GM21381 (cell line): ENCODE data around the gene TIMM44.
A peak's percentile ranks its signal among the peaks of the same experiment; 100 is the strongest.

Experiments used
- ATAC-seq: cut with Tn5 transposase; IDR thresholded peaks from one replicate; pipeline ENCODE4 v1.9.1; 2021; ENCODE audit warnings: mild to moderate bottlenecking, moderate library complexity; ENCODE audit not compliant: unreplicated experiment

The TIMM44 gene

DNA sequence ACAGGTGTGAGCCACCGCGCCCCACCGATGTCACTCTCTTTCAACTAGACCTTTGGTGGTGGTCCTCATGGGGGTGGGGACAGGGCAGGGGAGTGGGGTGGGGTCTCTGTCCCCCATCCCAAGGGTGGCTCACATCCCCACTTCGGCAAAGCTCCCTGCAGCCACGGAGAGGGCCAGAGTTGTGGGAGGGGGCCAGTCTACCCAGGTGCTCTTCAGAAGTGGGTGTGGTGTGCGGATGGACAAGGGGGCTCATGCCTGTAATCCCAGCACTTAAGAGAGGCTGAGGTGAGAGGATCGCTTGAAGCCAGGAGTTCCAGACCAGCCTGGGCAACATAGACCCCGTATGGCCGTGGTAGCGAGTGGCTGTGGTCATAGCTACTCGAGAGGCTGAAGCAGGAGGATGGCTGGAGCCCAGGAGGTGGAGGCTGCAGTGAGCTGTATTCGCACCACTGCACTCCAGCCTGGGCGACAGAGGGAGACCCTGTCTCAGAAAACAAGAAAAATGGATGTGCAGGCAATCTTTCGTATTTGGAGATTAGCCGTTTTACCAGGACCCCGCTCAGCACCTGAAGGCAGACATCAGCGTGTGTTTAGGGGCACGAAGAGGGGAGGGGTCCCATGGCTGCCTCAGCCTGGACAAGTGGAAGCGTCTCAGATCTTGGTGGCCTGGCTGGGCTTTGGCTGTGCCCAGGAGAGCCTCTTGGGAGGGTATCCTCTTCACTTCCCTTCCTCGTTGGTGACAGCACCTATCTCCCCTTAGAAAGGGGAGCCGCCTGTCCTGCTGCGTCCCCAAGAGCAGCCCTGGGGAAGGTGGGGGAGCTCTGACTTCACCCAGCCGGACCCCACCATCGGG is 28.0 kb downstream of the TIMM44 start:
- no peak for ATAC-seq

- no peak for ATAC-seq
Measured at GRCh38 chr19:7914598-7915045, 28.8 kb downstream of the TIMM44 start, which contains the start of gene TGFBR3L. Gene TGFBR3L, plus strand, starts transcription at chr19:7914830.

DNA sequence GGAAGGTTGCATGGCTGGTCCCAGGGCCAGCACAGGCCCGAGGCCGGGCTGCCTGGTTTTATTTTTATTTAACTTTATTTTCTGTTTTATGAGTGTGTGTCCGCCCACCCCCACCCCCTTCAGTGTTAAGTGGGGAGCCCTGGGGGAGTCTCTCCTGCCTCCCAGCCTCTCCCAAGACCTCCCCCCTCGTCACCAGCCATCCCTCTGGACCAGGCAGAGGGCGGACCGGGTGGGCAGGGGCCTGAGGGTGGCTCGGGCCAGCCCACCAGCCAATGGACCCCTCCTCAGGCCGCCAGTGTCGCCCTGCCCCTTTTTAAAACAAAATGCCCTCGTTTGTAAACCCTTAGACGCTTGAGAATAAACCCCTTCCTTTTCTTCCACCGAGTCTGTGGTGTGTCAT is 29.4 kb downstream of the TIMM44 start:
- ATAC-seq, result no peak

DNA sequence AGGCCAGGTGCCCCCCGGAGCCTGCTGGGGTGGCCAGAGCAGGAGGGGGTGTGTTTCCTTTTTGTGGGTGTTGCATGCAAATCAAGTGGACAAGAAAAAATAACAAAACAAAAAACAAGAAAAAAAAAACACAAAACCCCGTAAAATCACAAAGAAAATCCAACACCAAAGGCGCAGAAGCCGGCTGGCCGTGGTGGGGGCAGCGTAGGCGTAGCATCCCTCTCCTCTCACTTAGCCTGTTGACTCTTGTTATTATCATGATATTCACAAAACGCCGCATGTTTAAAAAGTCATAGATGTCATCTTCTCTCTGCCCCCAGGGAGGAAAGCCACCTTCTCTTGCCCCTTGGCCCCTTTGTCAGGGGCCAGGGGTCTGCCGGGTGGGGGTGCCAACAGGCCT is 29.8 kb downstream of the TIMM44 start:
- ATAC-seq, result no peak

DNA sequence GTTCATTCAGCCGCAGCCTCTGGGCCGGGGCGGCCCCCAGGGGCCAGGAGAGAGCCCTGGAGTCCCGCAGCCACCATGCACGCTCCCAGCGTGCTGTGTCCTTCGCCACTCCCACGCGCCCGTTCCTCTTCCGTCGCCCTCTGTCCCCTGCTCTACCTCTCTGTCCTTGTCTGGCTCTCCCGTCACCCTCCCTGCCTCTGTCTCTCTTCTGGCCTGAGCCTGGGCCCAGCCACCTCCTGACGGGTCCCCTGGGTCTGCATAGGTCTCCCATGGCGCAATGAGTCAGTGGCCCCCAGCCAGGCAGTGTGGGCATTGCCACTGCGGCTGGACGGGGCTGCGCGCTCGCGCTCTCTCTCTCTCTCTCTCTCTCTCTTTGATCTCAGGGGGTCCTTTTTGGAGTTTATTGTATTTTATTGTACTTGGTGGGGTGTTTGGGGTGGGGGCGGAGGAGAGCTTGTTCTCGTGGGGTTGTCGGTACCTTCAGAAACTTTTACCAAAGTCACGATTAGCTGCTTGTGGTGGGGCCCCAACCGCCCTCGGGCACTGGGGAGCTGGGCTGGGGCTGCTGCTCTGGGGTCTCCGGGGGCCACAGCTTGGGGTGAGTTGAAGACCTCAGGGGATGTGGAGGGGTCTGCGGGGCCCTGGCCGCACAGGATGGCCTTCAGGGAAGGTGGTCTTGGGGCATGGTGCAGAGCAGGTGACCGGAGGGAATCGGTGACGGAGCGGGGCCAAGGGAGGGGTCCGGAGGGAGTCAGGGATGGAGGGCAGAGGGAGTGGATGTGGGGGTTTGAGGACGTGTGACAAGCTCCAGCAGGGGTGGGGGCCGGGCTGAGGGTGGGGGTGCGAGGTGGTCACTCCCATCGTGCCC is 30.5 kb downstream of the TIMM44 start:
- no peak for ATAC-seq

- ATAC-seq, result no peak
Measured at GRCh38 chr19:7912144-7912696, 31.2 kb downstream of the TIMM44 start.

DNA sequence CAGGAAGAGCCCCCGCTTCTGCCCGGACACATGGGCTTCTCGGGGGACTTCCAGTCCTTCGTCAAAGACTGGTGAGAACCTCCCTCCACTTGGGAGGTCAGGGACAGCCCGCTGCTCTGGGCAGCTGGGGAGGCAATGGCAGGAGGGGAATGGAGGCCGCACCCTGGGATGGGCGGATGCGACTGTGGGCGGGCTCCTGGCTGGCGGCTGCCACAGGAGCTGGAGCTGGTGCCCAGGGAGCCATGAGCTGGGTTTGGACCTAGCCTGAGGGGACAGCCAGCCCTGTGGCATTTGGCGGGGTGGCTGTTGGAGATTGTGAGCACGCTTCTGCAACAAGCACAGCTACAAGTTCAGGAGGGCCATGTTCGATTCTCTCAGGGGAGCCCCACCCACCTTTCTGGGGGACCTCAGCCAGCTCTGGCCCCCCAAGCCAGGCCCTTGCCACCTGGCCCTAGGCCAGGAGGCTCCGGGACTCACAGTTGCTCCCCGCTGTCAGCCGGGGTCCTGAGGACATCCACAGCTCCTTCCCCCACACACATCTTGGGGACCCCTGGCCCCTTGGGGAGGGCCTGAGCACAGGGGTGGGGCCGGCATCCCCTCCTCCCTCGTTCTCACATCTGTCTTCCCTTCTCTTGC is 31.8 kb downstream of the TIMM44 start:
- no peak for ATAC-seq

DNA sequence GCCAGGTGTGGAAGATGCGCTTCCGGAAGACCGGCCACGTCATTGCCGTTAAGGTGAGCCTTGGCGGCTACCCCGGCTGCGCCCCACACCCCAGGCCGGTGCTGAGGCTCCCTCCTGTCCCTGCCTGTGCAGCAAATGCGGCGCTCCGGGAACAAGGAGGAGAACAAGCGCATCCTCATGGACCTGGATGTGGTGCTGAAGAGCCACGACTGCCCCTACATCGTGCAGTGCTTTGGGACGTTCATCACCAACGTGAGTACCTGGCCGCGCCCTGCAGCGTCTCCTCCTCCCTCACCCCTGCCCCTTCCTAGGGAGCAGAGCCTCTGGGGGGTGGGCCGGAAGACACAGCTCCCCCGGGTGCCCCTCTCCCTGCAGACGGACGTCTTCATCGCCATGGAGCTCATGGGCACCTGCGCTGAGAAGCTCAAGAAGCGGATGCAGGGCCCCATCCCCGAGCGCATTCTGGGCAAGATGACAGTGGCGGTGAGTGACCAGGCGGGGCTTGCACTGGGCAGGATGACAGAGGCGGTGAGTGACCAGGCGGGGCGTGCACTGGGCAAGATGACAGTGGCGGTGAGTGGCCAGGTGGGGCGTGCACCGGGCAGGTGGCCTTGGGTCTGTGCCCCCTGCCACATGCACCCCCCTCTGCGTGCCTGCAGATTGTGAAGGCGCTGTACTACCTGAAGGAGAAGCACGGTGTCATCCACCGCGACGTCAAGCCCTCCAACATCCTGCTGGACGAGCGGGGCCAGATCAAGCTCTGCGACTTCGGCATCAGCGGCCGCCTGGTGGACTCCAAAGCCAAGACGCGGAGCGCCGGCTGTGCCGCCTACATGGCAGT is 32.9 kb downstream of the TIMM44 start:
- ATAC-seq, result no peak

DNA sequence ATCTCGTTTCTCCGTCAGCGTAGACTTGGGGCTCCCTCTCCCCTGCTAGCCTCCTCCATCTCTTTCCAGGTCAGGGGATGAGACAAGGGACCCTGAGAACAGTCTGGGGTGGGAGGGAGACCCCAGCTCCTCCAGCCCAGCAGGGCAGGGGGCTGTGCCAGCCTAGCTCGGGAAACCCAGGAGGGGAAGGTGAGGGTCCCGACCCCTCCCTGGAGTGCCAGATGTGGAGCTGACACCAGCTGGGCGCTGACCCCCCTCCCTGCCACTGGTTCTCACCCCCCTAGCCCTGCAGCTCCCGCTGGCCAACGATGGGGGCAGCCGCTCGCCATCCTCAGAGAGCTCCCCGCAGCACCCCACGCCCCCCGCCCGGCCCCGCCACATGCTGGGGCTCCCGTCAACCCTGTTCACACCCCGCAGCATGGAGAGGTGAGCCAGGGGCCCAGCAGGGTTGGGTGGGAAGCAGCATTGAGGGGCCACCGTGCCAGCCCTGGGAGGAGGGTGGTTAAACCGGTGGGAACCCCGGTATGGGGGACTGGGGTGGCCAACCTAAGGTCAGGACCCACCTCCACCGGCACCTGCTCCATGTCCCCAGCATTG is 33.9 kb downstream of the TIMM44 start:
- no peak for ATAC-seq

DNA sequence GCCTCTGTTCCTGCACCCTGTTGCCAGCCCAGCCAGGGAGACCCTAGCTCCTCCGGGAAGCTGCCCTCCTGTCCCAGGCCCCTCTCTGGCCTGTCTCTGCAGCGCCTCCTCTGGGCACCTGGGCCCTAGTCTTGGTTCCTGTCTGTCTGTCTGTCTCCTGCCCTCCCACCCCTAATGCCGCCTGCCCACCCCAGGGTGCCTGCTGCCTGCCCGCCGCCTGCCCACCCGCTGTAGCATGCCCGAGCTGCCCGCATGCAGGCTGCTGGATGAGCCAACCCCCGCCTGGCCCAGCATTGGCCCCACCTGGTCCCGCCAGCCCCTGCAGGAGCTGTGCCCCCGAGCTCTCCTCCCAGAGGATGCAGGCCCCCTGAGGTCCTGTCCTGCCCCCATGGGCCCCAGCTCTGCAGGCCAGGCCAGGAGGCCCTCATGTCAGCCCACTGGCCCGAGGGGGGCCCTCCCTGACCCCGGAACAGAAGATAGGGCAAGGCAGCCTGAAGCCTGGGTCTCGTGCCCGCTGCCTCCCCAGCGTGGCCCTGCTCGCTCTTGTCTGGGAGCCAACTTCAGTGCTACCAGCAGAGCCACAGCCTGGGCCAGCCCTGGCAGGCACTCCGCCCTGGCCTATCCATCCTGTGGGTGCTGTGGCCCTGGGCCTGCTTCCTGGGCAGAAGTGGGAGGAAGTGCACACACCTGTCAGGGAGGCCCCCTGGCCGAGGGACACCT is 34.6 kb downstream of the TIMM44 start:
- no peak for ATAC-seq

DNA sequence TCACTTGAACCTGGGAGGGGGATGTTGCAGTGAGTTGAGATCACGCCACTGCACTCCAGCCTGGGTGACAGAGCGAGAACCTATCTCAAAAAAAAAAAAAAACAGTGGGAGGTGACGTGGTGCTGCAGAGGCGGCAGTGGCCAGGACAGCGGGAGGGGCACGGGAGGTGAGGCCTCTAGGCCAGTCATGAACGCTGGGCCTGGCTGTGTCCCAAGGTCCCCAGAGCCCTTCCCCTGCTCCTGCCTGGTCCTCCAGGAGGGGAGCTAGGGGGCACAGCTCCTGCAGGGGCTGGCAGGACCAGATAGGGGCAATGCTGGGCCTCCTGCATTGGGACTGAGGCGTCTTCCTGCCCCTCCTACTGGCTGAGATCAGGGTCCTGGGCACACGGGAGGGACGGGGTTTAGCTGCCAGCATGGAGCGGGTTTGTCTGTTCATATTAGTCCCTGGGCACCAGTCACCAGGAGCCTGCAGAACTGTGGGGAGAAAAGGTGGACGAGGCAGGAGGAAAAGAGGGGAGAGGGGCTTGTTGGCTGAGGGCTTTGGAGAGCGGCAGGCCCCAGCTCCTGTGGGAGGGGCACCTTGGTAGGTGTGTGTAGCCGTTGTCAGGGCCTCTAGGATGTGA is 35.3 kb downstream of the TIMM44 start:
- no peak for ATAC-seq

DNA sequence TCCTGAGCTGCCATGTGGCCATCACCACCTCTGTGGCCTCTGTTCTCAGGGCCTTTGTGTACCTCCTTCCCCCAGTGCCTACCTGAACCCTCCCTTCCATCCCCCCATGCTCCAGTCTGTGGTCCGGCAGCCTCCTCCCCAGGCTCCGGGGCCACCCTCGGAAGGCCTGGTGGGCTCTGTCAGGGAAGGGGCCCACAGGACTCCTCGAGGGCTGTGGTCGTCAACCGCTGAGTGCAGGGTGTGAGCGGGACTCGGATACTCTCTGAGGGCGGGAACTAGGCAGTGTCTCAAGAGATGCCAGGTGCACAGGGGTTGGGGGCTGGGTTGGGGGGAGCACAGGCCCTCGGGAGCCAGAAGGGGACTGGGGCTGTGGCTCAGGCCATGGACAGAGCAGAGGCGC is 35.9 kb downstream of the TIMM44 start:
- no peak for ATAC-seq

GRCh38 chr19:7907122-7907521 is 36.3 kb downstream of the TIMM44 start:
- no peak for ATAC-seq

DNA sequence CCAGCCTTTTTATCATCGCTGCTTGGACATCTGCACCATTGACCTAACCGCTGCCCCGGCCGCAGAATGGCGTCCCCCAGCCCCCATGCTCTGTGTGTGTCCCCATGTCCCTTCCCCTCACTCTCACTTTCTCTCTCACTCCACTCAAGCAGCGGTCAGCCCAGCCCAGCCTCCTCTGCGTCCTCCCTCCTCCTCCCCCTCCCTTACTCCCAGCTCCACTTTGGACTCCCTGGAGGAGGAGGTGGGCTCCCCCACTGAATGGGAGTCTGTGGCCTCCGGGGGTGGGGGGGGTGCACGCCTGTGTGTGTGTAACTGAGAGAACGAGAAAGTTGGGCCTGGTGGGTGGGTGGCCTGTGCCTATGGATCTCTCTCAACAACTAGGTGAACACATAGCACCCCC is 37.6 kb downstream of the TIMM44 start:
- no peak for ATAC-seq

- ATAC-seq, result no peak
Measured at GRCh38 chr19:7905268-7905667, 38.2 kb downstream of the TIMM44 start.

- peak; percentile 33 for ATAC-seq
Measured at GRCh38 chr19:7904074-7905020, 39.1 kb downstream of the TIMM44 start.

DNA sequence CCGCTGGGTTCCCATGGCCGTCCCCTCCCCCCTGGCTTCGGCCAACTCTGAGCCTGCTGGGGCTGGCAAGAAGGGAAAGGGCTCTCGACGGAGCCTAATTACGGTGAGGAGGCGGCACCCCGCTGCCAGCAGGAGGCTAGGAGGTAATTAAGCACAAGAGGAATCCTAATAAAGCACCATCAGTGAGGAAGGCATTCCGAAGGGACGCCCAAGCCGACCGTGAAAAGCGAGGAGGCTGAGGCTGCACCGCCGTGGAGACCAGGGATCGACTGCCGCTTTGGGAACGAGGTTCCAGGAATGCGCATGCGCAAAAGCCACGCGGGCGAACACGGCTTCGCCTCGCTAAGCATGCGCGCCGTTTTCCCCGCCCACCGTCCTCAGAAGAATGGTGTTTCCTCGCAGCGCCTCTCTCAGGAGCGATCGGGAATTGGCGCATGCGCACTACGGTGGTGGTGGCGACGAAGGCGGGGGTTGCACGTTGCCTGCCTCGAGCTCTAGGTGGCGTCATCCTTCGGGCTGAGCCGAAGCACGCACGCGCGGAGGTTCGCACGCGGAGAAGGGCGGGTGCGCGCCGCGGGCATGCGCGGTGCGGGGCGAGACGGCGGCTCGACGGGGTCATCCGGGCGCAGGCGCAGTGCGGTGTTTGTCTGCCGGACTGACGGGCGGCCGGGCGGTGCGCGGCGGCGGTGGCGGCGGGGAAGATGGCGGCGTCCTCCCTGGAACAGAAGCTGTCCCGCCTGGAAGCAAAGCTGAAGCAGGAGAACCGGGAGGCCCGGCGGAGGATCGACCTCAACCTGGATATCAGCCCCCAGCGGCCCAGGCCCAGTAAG is 40.0 kb downstream of the TIMM44 start, which contains the start of gene MAP2K7:
Gene MAP2K7, plus strand, starts transcription at position 634 of the 830 bp plus-strand sequence. Its CDS starts 68 bp downstream, at position 702.
- peak; percentile 84 for ATAC-seq
